GM18909 (cell line): ENCODE measurements around the gene DPF3.

Experiments
- ATAC-seq: cut with Tn5 transposase; IDR thresholded peaks from one replicate; pipeline ENCODE4 v1.9.1; 2021; ENCODE audit warnings: mild to moderate bottlenecking; ENCODE audit not compliant: unreplicated experiment, poor library complexity

DPF3 gene

GRCh38 chr14:72699443-72699842 lies 194.5 kb downstream of the DPF3 start:
- no peak for ATAC-seq

GRCh38 chr14:72692696-72693095 lies 201.2 kb downstream of the DPF3 start:
- ATAC-seq, result no peak

GRCh38 chr14:72690324-72690723 lies 203.6 kb downstream of the DPF3 start:
- ATAC-seq, result no peak

GRCh38 chr14:72688990-72689671 lies 204.8 kb downstream of the DPF3 start:
- ATAC-seq, result no peak

- no peak for ATAC-seq
Observed at GRCh38 chr14:72686832-72687231, 207.1 kb downstream of the DPF3 start.

GRCh38 chr14:72686101-72686500 lies 207.8 kb downstream of the DPF3 start:
- ATAC-seq, result no peak

GRCh38 chr14:72685456-72685855 lies 208.4 kb downstream of the DPF3 start:
- no peak for ATAC-seq

- ATAC-seq, result no peak
Observed at GRCh38 chr14:72683787-72684186, 210.1 kb downstream of the DPF3 start.

GRCh38 chr14:72682188-72682587 lies 211.7 kb downstream of the DPF3 start:
- no peak for ATAC-seq

- ATAC-seq, result no peak
Observed at GRCh38 chr14:72680853-72681640, 212.9 kb downstream of the DPF3 start.

- ATAC-seq, result no peak
Observed at GRCh38 chr14:72679536-72680151, 214.3 kb downstream of the DPF3 start.

GRCh38 chr14:72679141-72679535 lies 214.8 kb downstream of the DPF3 start:
- no peak for ATAC-seq

GRCh38 chr14:72678356-72678755 lies 215.5 kb downstream of the DPF3 start:
- no peak for ATAC-seq

- ATAC-seq, result no peak
Observed at GRCh38 chr14:72677664-72678063, 216.2 kb downstream of the DPF3 start.

GRCh38 chr14:72675126-72675525 lies 218.8 kb downstream of the DPF3 start:
- ATAC-seq, result no peak

GRCh38 chr14:72673179-72673578 lies 220.7 kb downstream of the DPF3 start:
- no peak for ATAC-seq

GRCh38 chr14:72666610-72667009 lies 227.3 kb downstream of the DPF3 start:
- no peak for ATAC-seq

GRCh38 chr14:72665259-72665658 lies 228.6 kb downstream of the DPF3 start:
- ATAC-seq, result no peak

GRCh38 chr14:72664651-72665050 lies 229.2 kb downstream of the DPF3 start:
- ATAC-seq, result no peak

GRCh38 chr14:72663956-72664650 lies 229.8 kb downstream of the DPF3 start:
- ATAC-seq, result no peak

GRCh38 chr14:72663076-72663487 lies 230.8 kb downstream of the DPF3 start:
- no peak for ATAC-seq
